ENCODE measurements around the gene CCDC138. TPM values are rescaled to one million over a fixed set of nuclear protein-coding genes. Genes with fewer than 3 reads are reported as not detected.

Gene CCDC138
- total RNA-seq, 4 donors from 2014 or later = 5.9 to 8.7 (median 6.5) TPM

GRCh38 chr2:108917526-108917925 lies 131.0 kb downstream of the CCDC138 start:
- Histone ChIP-seq H3K27ac (no peak overlapping the region), H3K4me3 (no peak overlapping the region), H3K4me1 (no peaks in the 10 kb centered on the region), H3K36me3 (no peaks in the 10 kb centered on the region), H3K27me3 (no peaks in the 10 kb centered on the region), H3K9me3 (no peaks in the 10 kb centered on the region)
- no peak for DNase-seq (ENCODE audit: low spot score in 2 of 2)
- TF ChIP-seq POLR2A (IDR thresholded peaks at IDR 0.05) (no peak), EP300 (IDR thresholded peaks at IDR 0.05) (no peak), CTCF (IDR thresholded peaks at IDR 0.05) (no peak)
- WGBS, 2 donors = 70 to 76% methylated on average over 5 of the region's 5 CpGs

- DNase-seq (ENCODE audit: low spot score in 2 of 2) = no peak
- Histone ChIP-seq H3K27ac (no peak overlapping the region), H3K27me3 (no peaks in the 10 kb centered on the region), H3K4me1 (no peaks in the 10 kb centered on the region), H3K4me3 (no peak overlapping the region), H3K36me3 (no peaks in the 10 kb centered on the region), H3K9me3 (no peaks in the 10 kb centered on the region)
- WGBS, 2 donors = 89% methylated on average over 14 of the region's 15 CpGs
- TF ChIP-seq EP300 (IDR thresholded peaks at IDR 0.05) = no peak
- TF ChIP-seq POLR2A (IDR thresholded peaks at IDR 0.05) = no peak
- no peak for TF ChIP-seq CTCF (IDR thresholded peaks at IDR 0.05)
Observed at GRCh38 chr2:108918156-108918874, 131.7 kb downstream of the CCDC138 start.

GRCh38 chr2:108918941-108919341 lies 132.4 kb downstream of the CCDC138 start:
- no peaks in the 10 kb centered on the region for H3K4me1 ChIP-seq
- WGBS, 2 donors = 95% methylated on average over 13 to 14 of the region's 14 CpGs
- H3K4me3 ChIP-seq = no peak overlapping the region
- H3K9me3 ChIP-seq = no peaks in the 10 kb centered on the region
- no peak overlapping the region for H3K27ac ChIP-seq
- H3K27me3 ChIP-seq = no peaks in the 10 kb centered on the region
- no peak for DNase-seq (ENCODE audit: low spot score in 2 of 2)
- TF ChIP-seq POLR2A (IDR thresholded peaks at IDR 0.05) (no peak), EP300 (IDR thresholded peaks at IDR 0.05) (no peak), CTCF (IDR thresholded peaks at IDR 0.05) (no peak)
- no peaks in the 10 kb centered on the region for H3K36me3 ChIP-seq

- Histone ChIP-seq H3K36me3 (no peaks in the 10 kb centered on the region), H3K4me1 (no peaks in the 10 kb centered on the region), H3K4me3 (no peak overlapping the region), H3K27me3 (no peaks in the 10 kb centered on the region), H3K9me3 (no peaks in the 10 kb centered on the region), H3K27ac (no peak overlapping the region)
- 84 to 90% methylated on average over 16 to 19 of the region's 19 CpGs for WGBS, 2 donors
- DNase-seq (ENCODE audit: low spot score in 2 of 2) = no peak
- TF ChIP-seq CTCF (IDR thresholded peaks at IDR 0.05) (no peak), POLR2A (IDR thresholded peaks at IDR 0.05) (no peak), EP300 (IDR thresholded peaks at IDR 0.05) (no peak)
Observed at GRCh38 chr2:108919571-108920373, 133.2 kb downstream of the CCDC138 start.

GRCh38 chr2:108920686-108921085 lies 134.1 kb downstream of the CCDC138 start:
- H3K36me3 ChIP-seq = no peaks in the 10 kb centered on the region
- no peaks in the 10 kb centered on the region for H3K27me3 ChIP-seq
- 67 to 70% methylated on average over 4 to 7 of the region's 7 CpGs for WGBS, 2 donors
- H3K4me3 ChIP-seq = no peak overlapping the region
- H3K27ac ChIP-seq = no peak overlapping the region
- DNase-seq (ENCODE audit: low spot score in 2 of 2) = no peak
- H3K9me3 ChIP-seq = no peaks in the 10 kb centered on the region
- H3K4me1 ChIP-seq = no peaks in the 10 kb centered on the region
- no peak for TF ChIP-seq EP300 (IDR thresholded peaks at IDR 0.05)
- no peak for TF ChIP-seq CTCF (IDR thresholded peaks at IDR 0.05)
- TF ChIP-seq POLR2A (IDR thresholded peaks at IDR 0.05) = no peak
